ACHN (cell line): ENCODE measurements around the gene C19orf25.
"Not testable (repeated sequence)": the region's sequence is repeated elsewhere in the genome, so short reads cannot be mapped to it uniquely, and the experiment has no call there.

Experiments
- DNase-seq: peaks from one replicate; pipeline ENCODE4 v3.0.0-alpha.2; 2015
- in situ Hi-C: cut with HindIII; loops from 2 replicates; pipeline ENCODE4 v1.10.0; 2017; ENCODE audit warnings: low sequenced_read_pairs, low pct_ligation_motif_present, low pct_unique_long_range_greater_than_20kb

The C19orf25 gene

GRCh38 chr19:1478934-1479707, at the start of gene C19orf25:
Gene C19orf25 (minus strand): TSS chr19:1479215. CDS start chr19:1478903, 312 bp downstream.
- DNase-seq: peak; percentile 93
- in situ Hi-C loops: no loop called here

- no peak for DNase-seq
- in situ Hi-C loops: no loop called here
Observed at GRCh38 chr19:1527650-1528309, 48.8 kb upstream of the C19orf25 start.

- no peak for DNase-seq
- in situ Hi-C loops: no loop called here
Observed at GRCh38 chr19:1526979-1527649, 48.1 kb upstream of the C19orf25 start.

DNA sequence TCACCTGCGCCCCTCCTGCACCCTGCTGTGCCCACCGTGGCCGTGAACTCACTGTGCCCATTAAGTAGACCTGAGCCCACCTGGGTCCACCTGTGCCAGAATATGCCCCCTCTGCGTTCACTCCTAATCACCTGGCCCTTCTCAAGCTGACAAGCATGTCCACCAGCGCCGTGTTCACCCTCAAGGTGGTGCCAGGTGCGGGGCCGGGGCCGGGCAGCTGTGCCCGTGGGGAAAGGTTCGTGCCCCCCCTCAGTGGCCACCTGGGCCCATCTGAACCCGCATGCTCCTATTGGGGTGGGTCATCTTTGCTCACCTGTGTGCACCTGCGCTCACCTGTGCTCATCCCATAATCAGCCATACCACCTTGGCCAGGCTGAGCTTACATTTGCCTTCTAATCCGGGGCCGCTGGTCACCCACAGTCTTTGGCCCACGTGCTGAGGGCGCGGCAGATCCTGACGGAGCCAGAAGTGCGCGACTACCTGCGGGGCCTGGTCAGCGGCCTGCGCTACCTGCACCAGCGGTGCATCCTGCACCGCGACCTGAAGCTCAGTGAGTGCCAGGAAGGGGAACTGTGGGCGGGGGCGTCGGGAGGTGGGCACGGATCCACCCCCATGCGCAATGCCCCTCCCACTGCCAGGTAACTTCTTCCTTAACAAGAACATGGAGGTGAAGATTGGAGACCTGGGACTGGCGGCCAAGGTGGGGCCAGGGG, 47.2 kb upstream of the C19orf25 start:
- DNase-seq: no peak
- in situ Hi-C loops: no loop called here

GRCh38 chr19:1525343-1525742, 46.3 kb upstream of the C19orf25 start:
- in situ Hi-C loops: no loop called here
- no peak for DNase-seq

DNA sequence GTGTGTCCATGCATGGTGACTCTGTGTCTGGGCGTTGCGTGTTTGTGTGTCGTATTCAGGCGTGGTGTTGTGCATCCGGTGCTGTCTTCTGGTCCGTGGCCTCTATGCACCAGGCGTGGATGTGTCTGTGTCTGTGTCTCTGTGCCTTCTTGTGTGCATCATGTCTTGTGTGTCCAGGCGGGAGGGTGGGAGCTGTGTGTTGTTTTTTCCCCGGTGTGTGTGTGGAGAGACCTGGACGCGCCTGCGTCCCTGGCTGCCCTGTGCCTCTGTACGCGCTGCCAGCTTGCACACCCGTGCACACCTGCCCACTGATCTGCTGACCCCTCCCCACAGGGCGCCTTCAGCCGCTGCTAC, 45.9 kb upstream of the C19orf25 start:
- in situ Hi-C loops: no loop called here

GRCh38 chr19:1524287-1524971, 45.4 kb upstream of the C19orf25 start:
- in situ Hi-C loops: no loop called here
- DNase-seq: no peak

More for the DNA sequence above, 45.9 kb upstream of the C19orf25 start:
- no peak for DNase-seq

DNA sequence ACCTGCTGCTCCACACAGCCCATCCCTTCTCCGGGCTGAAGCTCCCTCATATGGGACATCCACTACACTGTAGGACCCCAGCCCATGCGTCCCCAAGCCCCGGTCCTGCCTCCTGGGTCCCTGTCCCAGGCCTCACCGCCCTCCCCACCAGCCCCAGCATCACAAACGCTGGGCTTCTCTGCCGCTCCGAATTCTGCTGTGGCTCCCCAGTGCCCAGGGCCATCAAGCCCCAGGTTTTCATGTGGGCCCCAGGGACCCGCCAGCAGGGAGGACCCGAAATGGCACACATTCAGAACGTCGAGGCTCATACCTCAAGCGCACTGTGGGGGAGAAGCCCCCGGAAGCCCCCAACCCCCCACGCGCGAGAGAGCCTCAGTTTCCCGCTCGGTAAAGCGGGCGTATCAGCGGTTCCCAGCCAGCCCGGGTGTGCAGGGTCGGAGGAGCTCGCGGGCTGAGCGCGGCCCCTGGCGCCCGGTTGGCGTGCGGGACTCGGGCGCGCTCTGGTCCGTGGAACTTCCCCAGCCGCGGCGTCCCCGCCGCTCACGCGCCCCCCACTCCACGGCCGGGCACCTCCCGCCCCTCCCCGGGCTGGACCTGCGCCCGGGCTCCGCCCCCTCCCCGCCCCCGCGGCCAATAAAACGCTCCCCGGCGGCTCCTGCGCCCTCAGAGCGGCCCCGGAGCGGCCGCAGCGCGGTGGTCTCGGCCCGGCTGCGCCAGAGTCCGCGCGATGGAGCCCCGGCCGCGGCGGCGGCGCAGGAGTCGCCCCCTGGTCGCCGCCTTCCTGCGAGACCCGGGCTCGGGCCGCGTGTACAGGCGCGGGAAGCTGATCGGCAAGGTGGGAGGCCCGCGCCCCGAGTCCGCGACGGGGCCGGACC, 44.6 kb upstream of the C19orf25 start, which contains the start of gene PLK5:
PLK5 (plus strand) TSS at position 666 of the 875 bp plus-strand sequence. CDS start 2,920 bp downstream, outside the sequence.
- no peak for DNase-seq
- in situ Hi-C loops: no loop called here

DNA sequence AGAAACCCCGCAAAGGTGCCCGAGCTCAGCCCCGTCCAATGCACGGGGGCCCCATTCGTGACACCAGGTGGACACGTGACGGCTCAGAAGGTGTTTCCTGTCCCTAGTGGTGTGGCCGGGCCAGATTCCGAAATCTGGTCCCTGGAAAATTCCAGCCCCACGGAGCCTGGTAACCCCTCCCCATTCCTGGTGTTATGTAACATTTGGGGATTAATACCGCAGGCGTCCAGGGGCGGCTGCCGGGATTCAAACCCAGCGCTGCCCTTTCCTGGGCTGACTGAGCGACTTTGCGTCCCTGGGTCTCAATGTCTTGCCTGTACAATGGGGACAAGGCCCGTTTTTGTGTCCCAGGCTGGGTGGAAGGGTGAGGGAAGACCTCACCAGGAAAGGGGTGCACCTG, 43.8 kb upstream of the C19orf25 start:
- in situ Hi-C loops: no loop called here
- DNase-seq: no peak

GRCh38 chr19:1522061-1522460, 43.0 kb upstream of the C19orf25 start:
- in situ Hi-C loops: no loop called here
- no peak for DNase-seq

GRCh38 chr19:1521636-1522035, 42.6 kb upstream of the C19orf25 start:
- DNase-seq: no peak
- in situ Hi-C loops: no loop called here

GRCh38 chr19:1520203-1520780, 41.3 kb upstream of the C19orf25 start:
- in situ Hi-C loops: no loop called here
- no peak for DNase-seq

- in situ Hi-C loops, DNase-seq: not testable (repeated sequence)
Observed at GRCh38 chr19:1519802-1520201, 40.8 kb upstream of the C19orf25 start.

DNA sequence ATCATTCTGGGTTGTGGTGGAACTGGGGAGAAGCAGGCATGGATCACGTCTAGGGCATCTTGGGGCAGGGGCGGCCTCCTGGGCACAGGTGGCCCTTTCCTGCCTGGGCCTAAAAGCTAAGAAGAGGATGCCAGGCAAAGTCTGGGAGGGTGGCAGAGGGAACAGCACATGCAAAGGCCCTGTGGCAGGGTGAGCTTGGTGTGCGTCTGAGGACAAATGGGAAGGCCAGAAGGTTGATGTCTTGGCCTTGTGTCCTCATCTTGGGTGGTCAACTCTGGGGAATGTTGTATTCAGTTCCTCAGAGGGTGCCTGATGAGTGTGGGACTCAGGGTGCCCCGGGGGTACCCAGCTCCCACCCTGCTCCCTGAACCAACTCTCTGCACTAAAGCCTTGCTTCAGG, 39.5 kb upstream of the C19orf25 start:
- in situ Hi-C loops: no loop called here
- DNase-seq: no peak

GRCh38 chr19:1516395-1516753, 37.4 kb upstream of the C19orf25 start:
- DNase-seq: no peak
- in situ Hi-C loops: no loop called here

DNA sequence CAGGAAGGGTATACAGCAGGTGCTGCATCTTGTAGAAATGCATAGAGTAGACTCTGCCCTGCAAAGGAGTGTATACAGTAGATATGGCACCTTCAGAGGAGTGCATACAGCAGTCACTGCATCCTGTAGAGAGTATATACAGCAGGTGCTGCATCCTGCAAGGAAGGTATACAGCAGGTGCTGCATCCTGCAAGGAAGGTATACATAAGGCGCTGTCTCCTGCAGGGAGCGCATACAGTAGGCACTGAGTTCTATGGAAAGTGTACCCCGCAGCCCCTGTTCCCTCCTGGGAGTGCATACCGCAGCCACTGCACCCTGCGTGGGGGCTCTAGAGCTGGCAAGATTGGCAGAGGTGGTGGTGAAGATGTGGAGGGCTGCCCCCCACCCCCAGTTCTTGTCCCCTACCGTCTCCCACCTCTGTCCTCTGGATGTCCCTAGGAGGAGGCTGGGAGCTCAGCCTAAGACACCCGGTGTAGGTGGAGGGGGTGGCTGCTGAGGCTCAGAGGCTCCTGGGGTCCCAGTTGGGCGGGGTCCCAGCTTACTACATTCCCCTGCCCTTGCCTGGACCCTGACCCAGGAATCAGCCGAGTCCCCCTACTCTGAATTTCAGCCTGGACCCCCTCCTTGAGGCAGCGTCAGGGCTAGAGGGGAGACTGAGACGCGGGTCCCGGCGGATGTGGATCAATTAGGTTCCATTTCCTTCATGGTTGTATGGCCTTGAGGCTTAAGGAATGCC, 36.1 kb upstream of the C19orf25 start:
- DNase-seq: no peak
- in situ Hi-C loops: no loop called here

DNA sequence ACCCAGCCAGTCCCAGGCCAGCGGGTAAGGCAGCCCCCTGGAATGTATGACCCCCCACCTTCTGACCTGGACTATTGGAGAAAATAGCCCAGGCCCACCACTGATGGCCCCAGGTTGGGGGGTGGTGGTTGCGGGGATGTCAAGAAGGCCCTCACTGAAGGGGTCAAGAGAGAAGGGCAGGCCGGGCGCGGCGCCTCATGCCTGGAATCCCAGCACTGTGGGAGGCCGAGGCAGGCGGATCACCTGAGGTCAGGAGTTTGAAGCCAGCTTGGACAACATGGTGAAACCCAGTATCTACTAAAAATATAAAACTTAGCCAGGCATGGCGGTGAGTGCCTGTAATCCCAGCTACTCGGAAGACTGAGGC, 35.3 kb upstream of the C19orf25 start:
- DNase-seq: no peak
- in situ Hi-C loops: no loop called here
